Ovary (tissue), 9 donors: ENCODE results near the gene DIAPH1. TPM values are rescaled to one million over a fixed set of nuclear protein-coding genes. Genes with fewer than 3 reads are reported as not detected.

Experiments
- DNase-seq, 5 donors: peaks; one replicate each; pipeline ENCODE4 v3.0.0-alpha.2; 2019 to 2020
- H3K27ac ChIP-seq, 2 donors: fragments of 200-600 bp; one replicate each; pipeline versions ENCODE4 v1.5.1 to v1.8.0; 2019 to 2022
- H3K27me3 ChIP-seq: fragments of 200-600 bp; one replicate; pipeline ENCODE4 v1.8.0; 2022
- H3K36me3 ChIP-seq: fragments of 200-600 bp; sonication (generic); one replicate; pipeline ENCODE4 v1.5.1; 2019
- H3K4me1 ChIP-seq: one replicate; pipeline ENCODE4 v1.8.1; 2013; ENCODE audit warnings: mild to moderate bottlenecking, moderate library complexity; ENCODE audit not compliant: insufficient read depth
- H3K4me3 ChIP-seq: fragments of 200-600 bp; sonication (generic); one replicate; pipeline ENCODE4 v1.5.1; 2017
- H3K9me3 ChIP-seq, 2 donors: fragments of 200-600 bp in 1 of 2; sonication (generic) in 1 of 2; one replicate each; pipeline versions ENCODE4 v1.5.1 to v1.8.1; 2013 to 2019; ENCODE audit warnings: mild to moderate bottlenecking in 1 of 2, moderate library complexity in 1 of 2
- CTCF ChIP-seq, 3 donors: fragments of 450-650 bp in 2 of 3; fragments of 200-600 bp in 1 of 3; IDR thresholded peaks; one replicate each; pipeline versions ENCODE4 v1.5.1 to v1.8.0; 2016 to 2022; ENCODE audit warnings: antibody characterized with exemption in 3 of 3, mild to moderate bottlenecking in 1 of 3
- EP300 ChIP-seq: sonication (generic); formaldehyde crosslinking; IDR thresholded peaks from one replicate; pipeline ENCODE4 v1.6.1; 2017; ENCODE audit warnings: antibody characterized with exemption
- POLR2A ChIP-seq: fragments of 450-650 bp; IDR thresholded peaks from one replicate; pipeline ENCODE4 v1.6.1; 2017; ENCODE audit warnings: antibody characterized with exemption, mild to moderate bottlenecking, moderate library complexity
- WGBS, 3 donors: extraction: QIAGEN DNeasy Blood & Tissue Kit in 1 of 3; methylation state at CpG; one replicate each; pipeline versions ENCODE4 v1.1.5 to v1.1.7; 2013 to 2017; 5-methylcytosine and 5-hydroxymethylcytosine counted together
- intact Hi-C, 4 donors: fragments of 100-400 bp; cut with DNase I; formaldehyde crosslinking; loops; one replicate each; pipeline versions ENCODE4 v1.11.0 to v1.15.1; 2022 to 2023
- polyA plus RNA-seq, 2 donors: library from polyadenylated mRNA; stranded (reverse); fragments of 200-250 nt in 1 of 2; fragments of 350-450 nt in 1 of 2; fragmentation: Illumina TruSeq in 1 of 2; extraction: RNeasy Lipid Tissue Mini Kit (QIAGEN cat#74804) in 1 of 2; gene quantifications; one replicate each; pipeline ENCODE4 v1.2.3, GENCODE V29; 2013 to 2014
- total RNA-seq, 7 donors: library from RNA; depleted of rRNA in 2 of 7; stranded (reverse); fragments of >200 nt in 2 of 7; fragmentation: NEBNext Ultra II Directional in 3 of 7; extraction: Animal tissue kit (Norgen Biotek cat#: 25700) in 3 of 7; gene quantifications; one replicate each; pipeline versions ENCODE4 v1.1.0 to v1.2.4, GENCODE V29; 2016 to 2023
- donor health status: DM: no; HTN: no; CAD: no; lungs with moderate emphysema.
- donor health status: DM: no; HTN: no; CAD: no.
- donor health status: Bipolar disorder and iron deficiency.
- donor health status: DM: yes; HTN: yes; CAD: no.
- donor health status: DM: no; HTN: no; CAD: no.
- donor health status: DM: yes; HTN: yes; CAD: no.

DIAPH1 gene
- total and polyA plus RNA-seq, 9 donors: 21.2 to 51.0 (median 44.0) TPM

GRCh38 chr5:141508798-141509611 is 109.8 kb downstream of the DIAPH1 start:
- no peak for TF ChIP-seq CTCF (IDR thresholded peaks at IDR 0.05)
- TF ChIP-seq POLR2A: peak; percentile 70
- Histone ChIP-seq H3K4me1 (peaks cover 13% of the 10 kb centered on the region), H3K9me3 (no peaks in the 10 kb centered on the region), H3K4me3 (peak overlapping the region; percentile 17), H3K36me3 (no peaks in the 10 kb centered on the region), H3K27me3 (no peaks in the 10 kb centered on the region), H3K27ac (peak overlapping the region; percentile 48 to 88)
- intact Hi-C loops: no loop called here
- WGBS, 3 donors: 8 to 11% (median 9%) methylated on average over 23 of the region's 23 CpGs
- peak; percentile 72 to 85 (median 74) for DNase-seq

- peak in 2 of 5 donors; percentile 51 to 52 for DNase-seq
- H3K36me3 ChIP-seq: no peaks in the 10 kb centered on the region
Observed at GRCh38 chr5:141508440-141508797, 110.4 kb downstream of the DIAPH1 start.

GRCh38 chr5:141507387-141508091 is 111.3 kb downstream of the DIAPH1 start:
- Histone ChIP-seq H3K4me3 (no peak overlapping the region), H3K9me3 (no peaks in the 10 kb centered on the region), H3K27ac (peak overlapping the region; percentile 48 to 88), H3K36me3 (no peaks in the 10 kb centered on the region), H3K4me1 (peaks cover 13% of the 10 kb centered on the region), H3K27me3 (no peaks in the 10 kb centered on the region)
- intact Hi-C loops: no loop called here
- DNase-seq: peak in 4 of 5 donors; percentile 61 to 73 (median 63)
- TF ChIP-seq POLR2A (no peak), CTCF (IDR thresholded peaks at IDR 0.05) (no peak), EP300 (no peak)
- WGBS, 3 donors: 15 to 19% (median 15%) methylated on average over 11 of the region's 11 CpGs

More at GRCh38 chr5:141508440-141508797, 110.4 kb downstream of the DIAPH1 start:
- no peaks in the 10 kb centered on the region for H3K27me3 ChIP-seq
- 5 to 11% (median 7%) methylated on average over 9 of the region's 9 CpGs for WGBS, 3 donors
- peaks cover 13% of the 10 kb centered on the region for H3K4me1 ChIP-seq
- peak overlapping the region; percentile 17 for H3K4me3 ChIP-seq
- no peaks in the 10 kb centered on the region for H3K9me3 ChIP-seq
- TF ChIP-seq POLR2A (no peak), EP300 (no peak), CTCF (IDR thresholded peaks at IDR 0.05) (no peak)
- H3K27ac ChIP-seq: peak overlapping the region; percentile 48 to 88
- intact Hi-C loops: no loop called here

DNA sequence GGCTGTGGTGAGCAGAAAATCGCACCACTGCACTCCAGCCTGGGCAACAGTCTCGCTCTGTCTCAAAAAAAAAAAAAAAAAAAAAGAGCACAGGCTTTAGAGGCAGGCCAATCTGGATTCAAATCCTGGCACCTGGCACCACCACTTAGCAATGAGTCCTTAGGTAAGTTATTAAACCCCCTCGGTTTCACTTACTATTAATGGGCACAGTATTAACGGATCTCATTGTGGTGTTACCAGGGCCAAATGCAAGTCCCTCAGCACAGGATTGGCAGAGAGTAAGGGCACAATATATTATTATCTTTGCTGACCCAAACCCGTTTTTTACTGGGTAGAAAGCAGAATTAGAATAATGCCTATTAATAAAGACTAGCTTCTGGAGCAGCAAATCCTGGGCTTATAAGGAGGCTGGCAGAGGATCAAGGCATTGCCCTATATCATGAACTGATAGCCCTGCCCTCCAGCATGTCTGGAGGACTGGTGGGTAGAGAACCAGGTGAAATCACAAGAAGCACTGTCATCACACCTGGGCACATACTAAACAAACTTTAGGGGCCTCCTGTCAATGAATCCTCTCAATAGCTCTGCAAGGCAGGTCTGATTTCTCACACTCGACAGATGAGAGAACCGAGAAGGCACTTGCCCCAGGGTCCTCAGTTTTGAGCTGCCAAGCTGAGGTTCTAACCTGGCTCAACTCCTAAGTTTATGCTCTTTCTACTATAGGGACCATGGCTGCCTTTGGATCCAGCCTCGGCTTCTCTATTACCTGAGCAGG is 112.2 kb downstream of the DIAPH1 start:
- Histone ChIP-seq H3K36me3 (no peaks in the 10 kb centered on the region), H3K4me3 (no peak overlapping the region), H3K9me3 (no peaks in the 10 kb centered on the region), H3K4me1 (peaks cover 13% of the 10 kb centered on the region), H3K27me3 (no peaks in the 10 kb centered on the region), H3K27ac (peak overlapping the region; percentile 48 to 88)
- TF ChIP-seq EP300 (no peak), POLR2A (no peak), CTCF (IDR thresholded peaks at IDR 0.05) (no peak)
- intact Hi-C loops: no loop called here
- DNase-seq: no peak
- 86 to 88% (median 88%) methylated on average over 8 of the region's 8 CpGs for WGBS, 3 donors
